Esophagus squamous epithelium (tissue), 4 donors: Measurements from ENCODE around the gene CCDC187.

Experiments used
- CTCF ChIP-seq, 6 experiments: fragments of 450-650 bp in 4 of 6; fragments of 200-600 bp in 2 of 6; sonication (generic) in 2 of 6; IDR thresholded peaks; one replicate each; pipeline ENCODE4 v1.5.1; 2016 to 2019; ENCODE audit warnings: antibody characterized with exemption in 6 of 6, mild to moderate bottlenecking in 4 of 6, moderate library complexity in 4 of 6
- POLR2A ChIP-seq, 4 donors: fragments of 450-650 bp; IDR thresholded peaks; one replicate each; pipeline ENCODE4 v1.6.1; 2017; ENCODE audit warnings: antibody characterized with exemption in 4 of 4, mild to moderate bottlenecking in 4 of 4, moderate library complexity in 3 of 4

- no peak for TF ChIP-seq CTCF (IDR thresholded peaks at IDR 0.05)
- no peak for TF ChIP-seq POLR2A (IDR thresholded peaks at IDR 0.05)
These were observed 37.9 kb upstream of the CCDC187 start for GRCh38 chr9:136341769-136342168.
